ENCODE data around the gene TRAPPC4. TPM values are rescaled to one million over a fixed set of nuclear protein-coding genes. Genes with fewer than 3 reads are reported as not detected.
"Not testable (repeated sequence)": the region's sequence is repeated elsewhere in the genome, so short reads cannot be mapped to it uniquely, and the experiment has no call there.

TRAPPC4 gene
- total and polyA plus RNA-seq, 3 donors from 2014 or later = 81.4 to 116 (median 108) TPM

- H3K4me3 ChIP-seq = no peak overlapping the region
- intact Hi-C loops (cut with DNase I; ENCODE audit: low total_unique reads) = no loop called here
- peaks cover 15% of the 10 kb centered on the region for H3K4me1 ChIP-seq
- TF ChIP-seq CTCF (IDR thresholded peaks at IDR 0.05) (no peak), POLR2A (IDR thresholded peaks at IDR 0.05) (no peak)
- H3K36me3 ChIP-seq (ENCODE audit: low read depth, missing control alignments) = no peaks in the 10 kb centered on the region
- no peak for DNase-seq
- H3K27ac ChIP-seq = peak overlapping the region in 1 of 2 donors; percentile 90
- WGBS, 2 donors = 75 to 83% methylated on average over 1 of the region's 1 CpG
- no peaks in the 10 kb centered on the region for H3K27me3 ChIP-seq
- H3K9me3 ChIP-seq = no peaks in the 10 kb centered on the region
Observed at GRCh38 chr11:119029069-119029339, 10.4 kb downstream of the TRAPPC4 start.

- H3K27me3 ChIP-seq = no peaks in the 10 kb centered on the region
- H3K36me3 ChIP-seq (ENCODE audit: low read depth, missing control alignments) = no peaks in the 10 kb centered on the region
- H3K4me3 ChIP-seq = peak overlapping the region; percentile 74 to 76
- H3K27ac ChIP-seq = peak overlapping the region; percentile 85 to 90
- DNase-seq = peak; percentile 63
- H3K4me1 ChIP-seq = peaks cover 15% of the 10 kb centered on the region
- WGBS, 2 donors = 18 to 30% methylated on average over 10 of the region's 10 CpGs
- TF ChIP-seq POLR2A (IDR thresholded peaks at IDR 0.05) = no peak
- no peak for TF ChIP-seq CTCF (IDR thresholded peaks at IDR 0.05)
- H3K9me3 ChIP-seq = no peaks in the 10 kb centered on the region
- intact Hi-C loops (cut with DNase I; ENCODE audit: low total_unique reads) = no loop called here
Observed at GRCh38 chr11:119029340-119030028, 10.9 kb downstream of the TRAPPC4 start.

GRCh38 chr11:119030029-119030328 is 11.4 kb downstream of the TRAPPC4 start:
- H3K4me1 ChIP-seq = peaks cover 15% of the 10 kb centered on the region
- peak overlapping the region; percentile 85 to 90 for H3K27ac ChIP-seq
- no peaks in the 10 kb centered on the region for H3K27me3 ChIP-seq
- intact Hi-C loops (cut with DNase I; ENCODE audit: low total_unique reads) = no loop called here
- TF ChIP-seq POLR2A (IDR thresholded peaks at IDR 0.05) (no peak), CTCF (IDR thresholded peaks at IDR 0.05) (no peak)
- DNase-seq = no peak
- H3K4me3 ChIP-seq = peak overlapping the region; percentile 74 to 76
- no peaks in the 10 kb centered on the region for H3K9me3 ChIP-seq
- no peaks in the 10 kb centered on the region for H3K36me3 ChIP-seq (ENCODE audit: low read depth, missing control alignments)
- WGBS, 2 donors = 1 to 4% methylated on average over 9 to 11 of the region's 13 CpGs

GRCh38 chr11:119030329-119031047 is 11.9 kb downstream of the TRAPPC4 start, which contains the start of gene SLC37A4:
SLC37A4 (minus strand) TSS chr11:119030877.
- Histone ChIP-seq H3K4me3 (peak within 1 kb of the TSS; percentile 74 to 76), H3K4me1 (peaks cover 15% of the 10 kb centered on the region), H3K27me3 (no peaks in the 10 kb centered on the region), H3K27ac (peak within 1 kb of the TSS; percentile 85 to 90), H3K36me3 (ENCODE audit: low read depth, missing control alignments) (no peaks in the 10 kb centered on the region), H3K9me3 (no peaks in the 10 kb centered on the region)
- intact Hi-C loops (cut with DNase I; ENCODE audit: low total_unique reads) = no loop called here
- 0 to 1% methylated on average over 6 to 65 of the region's 67 CpGs for WGBS, 2 donors
- peak; percentile 99 for DNase-seq
- TF ChIP-seq POLR2A (IDR thresholded peaks at IDR 0.05) (no peak), CTCF (IDR thresholded peaks at IDR 0.05) (peak; percentile 83 to 97 (median 86))

- Histone ChIP-seq H3K36me3 (ENCODE audit: low read depth, missing control alignments) (no peaks in the 10 kb centered on the region), H3K4me1 (peaks cover 15% of the 10 kb centered on the region), H3K4me3 (no peak overlapping the region), H3K27me3 (no peaks in the 10 kb centered on the region), H3K9me3 (no peaks in the 10 kb centered on the region), H3K27ac (no peak overlapping the region)
- 56 to 68% methylated on average over 9 of the region's 9 CpGs for WGBS, 2 donors
- no peak for DNase-seq
- intact Hi-C loops (cut with DNase I; ENCODE audit: low total_unique reads) = no loop called here
- TF ChIP-seq CTCF (IDR thresholded peaks at IDR 0.05) = no peak
- TF ChIP-seq POLR2A (IDR thresholded peaks at IDR 0.05) = no peak
Observed at GRCh38 chr11:119031912-119032280, 13.3 kb downstream of the TRAPPC4 start.

GRCh38 chr11:119033421-119033820 is 14.9 kb downstream of the TRAPPC4 start:
- H3K9me3 ChIP-seq; H3K27me3 ChIP-seq; H3K27ac ChIP-seq; DNase-seq; H3K4me3 ChIP-seq; intact Hi-C loops (cut with DNase I; ENCODE audit: low total_unique reads); H3K36me3 ChIP-seq (ENCODE audit: low read depth, missing control alignments): not testable (repeated sequence)
- H3K4me1 ChIP-seq = peaks cover 12% of the 10 kb centered on the region
- WGBS, 2 donors = 84 to 87% methylated on average over 10 of the region's 10 CpGs

Measured in testis (tissue), 3 donors.